Measurements from ENCODE around the gene BCAS3. TPM values are rescaled to one million over a fixed set of nuclear protein-coding genes. Genes with fewer than 3 reads are reported as not detected.
"Not testable (repeated sequence)": the region's sequence is repeated elsewhere in the genome, so short reads cannot be mapped to it uniquely, and the experiment has no call there.

Gene BCAS3
- total RNA-seq, 1 experiment from 2014 or later, result 14.4 TPM

GRCh38 chr17:60664022-60664421 is 13.6 kb upstream of the BCAS3 start:
- ChIA-PET CTCF (no interaction called here), POLR2A (ENCODE audit: low non-redundant PET) (no interaction called here)
- H3K9me3 ChIP-seq (ENCODE audit: low read depth, low read length, poor library complexity, severe bottlenecking), result no peaks in the 10 kb centered on the region
- no peaks in the 10 kb centered on the region for H3K4me1 ChIP-seq (ENCODE audit: insufficient read depth, low read length, poor library complexity, severe bottlenecking)
- TF ChIP-seq EZH2 (IDR thresholded peaks at IDR 0.05; ENCODE audit: borderline replicate concordance, low read depth, low read length, poor library complexity, severe bottlenecking), result no peak
- no peak for TF ChIP-seq CTCF (conservative IDR thresholded peaks at IDR 0.05; ENCODE audit: low read depth, low read length)
- H3K36me3 ChIP-seq (ENCODE audit: insufficient read depth, low read length, poor library complexity, severe bottlenecking), result peaks cover 14% of the 10 kb centered on the region
- DNase-seq (ENCODE audit: low spot score), result no peak
- H3K4me3 ChIP-seq (ENCODE audit: low read depth, low read length, poor library complexity, severe bottlenecking), result no peak overlapping the region
- intact Hi-C loops (cut with micrococcal nuclease; ENCODE audit: unreplicated experiment), result no loop called here
- no peaks in the 10 kb centered on the region for H3K27me3 ChIP-seq (replicated peaks; ENCODE audit: insufficient read depth, low read depth, low read length, poor library complexity)
- no peak overlapping the region for H3K27ac ChIP-seq (ENCODE audit: low read depth, low read length, poor library complexity, severe bottlenecking)
- BruUV-seq (replicated peaks), result no TSS peak

- Histone ChIP-seq H3K36me3 (ENCODE audit: insufficient read depth, low read length, poor library complexity, severe bottlenecking) (peaks cover 14% of the 10 kb centered on the region), H3K27me3 (replicated peaks; ENCODE audit: insufficient read depth, low read depth, low read length, poor library complexity) (no peaks in the 10 kb centered on the region), H3K4me1 (ENCODE audit: insufficient read depth, low read length, poor library complexity, severe bottlenecking) (no peaks in the 10 kb centered on the region), H3K4me3 (ENCODE audit: low read depth, low read length, poor library complexity, severe bottlenecking) (no peak overlapping the region), H3K27ac (ENCODE audit: low read depth, low read length, poor library complexity, severe bottlenecking) (no peak overlapping the region), H3K9me3 (ENCODE audit: low read depth, low read length, poor library complexity, severe bottlenecking) (no peaks in the 10 kb centered on the region)
- TF ChIP-seq CTCF (conservative IDR thresholded peaks at IDR 0.05; ENCODE audit: low read depth, low read length) (no peak), EZH2 (IDR thresholded peaks at IDR 0.05; ENCODE audit: borderline replicate concordance, low read depth, low read length, poor library complexity, severe bottlenecking) (no peak)
- intact Hi-C loops (cut with micrococcal nuclease; ENCODE audit: unreplicated experiment), result no loop called here
- DNase-seq (ENCODE audit: low spot score), result no peak
- CTCF ChIA-PET, result no interaction called here
- POLR2A ChIA-PET (ENCODE audit: low non-redundant PET), result no interaction called here
- BruUV-seq (replicated peaks), result no TSS peak
Observed at GRCh38 chr17:60665602-60666001, 12.0 kb upstream of the BCAS3 start.

GRCh38 chr17:60668741-60669140 is 8.9 kb upstream of the BCAS3 start:
- DNase-seq (ENCODE audit: low spot score); H3K27ac ChIP-seq (ENCODE audit: low read depth, low read length, poor library complexity, severe bottlenecking); H3K27me3 ChIP-seq (replicated peaks; ENCODE audit: insufficient read depth, low read depth, low read length, poor library complexity); H3K4me3 ChIP-seq (ENCODE audit: low read depth, low read length, poor library complexity, severe bottlenecking); intact Hi-C loops (cut with micrococcal nuclease; ENCODE audit: unreplicated experiment); H3K4me1 ChIP-seq (ENCODE audit: insufficient read depth, low read length, poor library complexity, severe bottlenecking); H3K9me3 ChIP-seq (ENCODE audit: low read depth, low read length, poor library complexity, severe bottlenecking); BruUV-seq (replicated peaks); POLR2A ChIA-PET (ENCODE audit: low non-redundant PET): not testable (repeated sequence)
- CTCF ChIA-PET, result interaction anchor here (0.6 kb wide), 1 partner anchor 101 kb away, joined by 3 read pairs; no protein-coding TSS in a partner anchor
- peaks cover 14% of the 10 kb centered on the region for H3K36me3 ChIP-seq (ENCODE audit: insufficient read depth, low read length, poor library complexity, severe bottlenecking)

GRCh38 chr17:60671482-60671881 is 6.2 kb upstream of the BCAS3 start:
- Histone ChIP-seq H3K4me1 (ENCODE audit: insufficient read depth, low read length, poor library complexity, severe bottlenecking) (no peaks in the 10 kb centered on the region), H3K27me3 (replicated peaks; ENCODE audit: insufficient read depth, low read depth, low read length, poor library complexity) (no peaks in the 10 kb centered on the region), H3K36me3 (ENCODE audit: insufficient read depth, low read length, poor library complexity, severe bottlenecking) (no peaks in the 10 kb centered on the region), H3K4me3 (ENCODE audit: low read depth, low read length, poor library complexity, severe bottlenecking) (no peak overlapping the region), H3K9me3 (ENCODE audit: low read depth, low read length, poor library complexity, severe bottlenecking) (no peaks in the 10 kb centered on the region), H3K27ac (ENCODE audit: low read depth, low read length, poor library complexity, severe bottlenecking) (no peak overlapping the region)
- ChIA-PET CTCF (no interaction called here), POLR2A (ENCODE audit: low non-redundant PET) (no interaction called here)
- no TSS peak for BruUV-seq (replicated peaks)
- no peak for DNase-seq (ENCODE audit: low spot score)
- intact Hi-C loops (cut with micrococcal nuclease; ENCODE audit: unreplicated experiment), result loop anchor here (10.0 kb wide), 1 partner anchor 67 kb away; the partner anchor contains the start of gene PPM1D
- TF ChIP-seq CTCF (conservative IDR thresholded peaks at IDR 0.05; ENCODE audit: low read depth, low read length) (no peak), EZH2 (IDR thresholded peaks at IDR 0.05; ENCODE audit: borderline replicate concordance, low read depth, low read length, poor library complexity, severe bottlenecking) (no peak)

- DNase-seq (ENCODE audit: low spot score), result peak; percentile 10
Observed at GRCh38 chr17:60674637-60675036, 3.0 kb upstream of the BCAS3 start.

More at GRCh38 chr17:60674637-60675036, 3.0 kb upstream of the BCAS3 start:
- H3K27ac ChIP-seq (ENCODE audit: low read depth, low read length, poor library complexity, severe bottlenecking); H3K4me3 ChIP-seq (ENCODE audit: low read depth, low read length, poor library complexity, severe bottlenecking); CTCF ChIA-PET; H3K4me1 ChIP-seq (ENCODE audit: insufficient read depth, low read length, poor library complexity, severe bottlenecking); POLR2A ChIA-PET (ENCODE audit: low non-redundant PET); H3K27me3 ChIP-seq (replicated peaks; ENCODE audit: insufficient read depth, low read depth, low read length, poor library complexity); H3K36me3 ChIP-seq (ENCODE audit: insufficient read depth, low read length, poor library complexity, severe bottlenecking); H3K9me3 ChIP-seq (ENCODE audit: low read depth, low read length, poor library complexity, severe bottlenecking); BruUV-seq (replicated peaks): not testable (repeated sequence)
- intact Hi-C loops (cut with micrococcal nuclease; ENCODE audit: unreplicated experiment), result loop anchor here (10.0 kb wide), 1 partner anchor 70 kb away; the partner anchor contains the start of gene PPM1D

Measured in A673 (cell line).